HG02759 (cell line): ENCODE data around the gene NTN4.
"Not testable (repeated sequence)": the region's sequence is repeated elsewhere in the genome, so short reads cannot be mapped to it uniquely, and the experiment has no call there.

ENCODE experiments used
- ATAC-seq: cut with Tn5 transposase; IDR thresholded peaks from one replicate; pipeline ENCODE4 v1.9.1; 2021; ENCODE audit warnings: mild to moderate bottlenecking, moderate library complexity; ENCODE audit not compliant: unreplicated experiment

NTN4 gene

GRCh38 chr12:95796982-95797289 lies 6.4 kb upstream of the NTN4 start:
- no peak for ATAC-seq

- ATAC-seq = no peak
Observed at GRCh38 chr12:95796225-95796981, 5.8 kb upstream of the NTN4 start.

GRCh38 chr12:95790917-95791849 lies 619 bp upstream of the NTN4 start:
- ATAC-seq = peak; percentile 24

DNA sequence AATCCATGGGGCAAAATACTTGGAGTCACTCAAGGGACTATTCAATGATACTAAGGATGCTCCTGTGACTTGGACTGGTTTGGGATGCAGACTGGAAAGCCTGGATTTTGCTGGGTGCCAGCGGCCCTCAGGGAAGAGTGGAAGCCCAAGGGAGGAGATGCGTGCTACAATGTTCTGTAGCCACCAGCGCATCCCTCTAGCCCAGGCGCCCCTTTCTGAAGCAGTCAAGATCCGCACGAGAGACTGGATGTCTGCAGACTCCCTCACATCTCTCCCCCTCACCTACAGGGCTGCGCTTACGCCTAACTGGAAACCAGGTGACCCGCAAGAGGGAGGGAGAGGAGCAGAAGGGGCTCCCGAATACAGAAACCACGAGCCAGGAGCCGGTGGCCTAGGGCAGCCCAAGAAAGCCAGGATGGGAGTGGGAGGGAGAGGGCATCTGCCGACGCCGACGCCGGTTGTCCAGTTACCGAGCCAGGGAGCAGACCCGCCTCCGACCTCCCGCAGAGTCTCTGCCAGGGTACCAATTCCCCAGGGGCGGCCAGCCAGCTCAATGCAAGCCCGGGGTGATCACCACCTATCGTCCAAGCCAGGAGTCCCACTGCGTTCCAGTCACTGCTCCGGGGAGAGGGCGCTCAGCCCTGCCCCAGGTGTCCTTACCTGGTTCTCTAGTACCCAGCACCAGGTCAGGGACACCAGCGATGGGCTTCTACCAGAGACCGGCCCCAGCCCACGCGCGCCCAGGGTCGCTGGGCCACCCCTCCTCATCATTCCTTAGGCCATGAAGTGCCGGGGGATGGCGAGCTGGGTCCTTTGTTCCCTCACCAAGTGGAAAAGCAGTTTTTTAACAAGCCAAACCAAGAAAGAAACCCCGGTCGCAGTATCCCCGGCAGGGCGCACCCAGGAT lies 1.2 kb downstream of the NTN4 start:
- no peak for ATAC-seq

DNA sequence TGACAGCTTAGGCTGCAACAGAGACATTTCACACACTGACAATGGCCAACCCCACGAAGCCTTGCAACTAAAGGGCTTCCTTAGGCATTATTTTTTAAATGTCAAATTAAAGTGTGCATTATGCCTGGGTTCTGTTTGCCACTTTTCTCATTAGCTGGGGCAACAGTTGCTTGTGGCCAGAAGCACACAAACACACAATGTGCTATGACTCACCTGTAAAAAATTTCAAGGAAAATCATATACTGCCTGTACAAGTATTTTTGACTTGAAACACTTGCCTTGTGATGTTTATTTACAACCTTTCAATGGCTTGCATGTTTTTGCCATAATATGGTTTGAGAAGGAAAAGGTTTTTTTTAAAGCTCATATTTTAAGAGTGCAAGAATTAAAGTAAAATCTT lies 1.9 kb downstream of the NTN4 start:
- ATAC-seq = no peak

- ATAC-seq = no peak
Observed at GRCh38 chr12:95787274-95787818, 3.2 kb downstream of the NTN4 start.

- ATAC-seq = no peak
Observed at GRCh38 chr12:95784915-95785314, 5.6 kb downstream of the NTN4 start.

- no peak for ATAC-seq
Observed at GRCh38 chr12:95784286-95784685, 6.3 kb downstream of the NTN4 start.

DNA sequence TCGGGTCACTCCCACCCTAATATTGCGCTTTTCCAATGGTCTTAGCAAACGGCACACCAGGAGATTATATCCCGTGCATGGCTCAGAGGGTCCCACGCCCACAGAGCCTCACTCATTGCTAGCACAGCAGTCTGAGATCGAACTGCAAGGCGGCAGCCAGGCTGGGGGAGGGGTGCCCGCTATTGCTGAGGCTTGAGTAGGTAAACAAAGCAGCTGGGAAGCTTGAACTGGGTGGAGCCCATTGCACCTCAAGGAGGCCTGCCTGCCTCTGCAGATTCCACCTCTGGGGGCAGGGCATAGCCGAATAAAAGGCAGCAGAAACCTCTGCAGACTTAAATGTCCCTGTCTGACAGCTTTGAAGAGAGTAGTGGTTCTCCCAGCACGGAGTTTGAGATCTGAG lies 15.1 kb downstream of the NTN4 start:
- ATAC-seq = not testable (repeated sequence)

- ATAC-seq = no peak
Observed at GRCh38 chr12:95774311-95775045, 16.1 kb downstream of the NTN4 start.

DNA sequence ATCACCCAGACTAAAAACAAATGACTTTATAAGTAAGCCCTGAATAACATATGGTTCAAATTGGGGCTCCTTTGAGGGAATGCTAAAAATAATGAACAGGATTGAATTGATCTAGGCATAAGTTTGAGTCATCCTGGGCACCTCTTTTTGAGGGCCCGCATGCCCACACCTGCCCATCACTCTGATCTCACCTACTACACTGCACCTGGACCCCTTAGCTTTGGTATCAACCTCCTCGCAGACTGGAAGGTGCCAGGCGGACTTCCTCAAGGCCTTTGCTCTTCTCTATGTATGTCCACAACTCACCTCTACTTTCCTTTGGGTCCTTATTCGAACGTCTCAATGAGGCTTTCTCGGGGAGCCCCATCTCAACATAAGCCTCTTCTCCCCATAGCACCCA lies 17.2 kb downstream of the NTN4 start:
- no peak for ATAC-seq

GRCh38 chr12:95767703-95768102 lies 22.9 kb downstream of the NTN4 start:
- ATAC-seq = no peak

DNA sequence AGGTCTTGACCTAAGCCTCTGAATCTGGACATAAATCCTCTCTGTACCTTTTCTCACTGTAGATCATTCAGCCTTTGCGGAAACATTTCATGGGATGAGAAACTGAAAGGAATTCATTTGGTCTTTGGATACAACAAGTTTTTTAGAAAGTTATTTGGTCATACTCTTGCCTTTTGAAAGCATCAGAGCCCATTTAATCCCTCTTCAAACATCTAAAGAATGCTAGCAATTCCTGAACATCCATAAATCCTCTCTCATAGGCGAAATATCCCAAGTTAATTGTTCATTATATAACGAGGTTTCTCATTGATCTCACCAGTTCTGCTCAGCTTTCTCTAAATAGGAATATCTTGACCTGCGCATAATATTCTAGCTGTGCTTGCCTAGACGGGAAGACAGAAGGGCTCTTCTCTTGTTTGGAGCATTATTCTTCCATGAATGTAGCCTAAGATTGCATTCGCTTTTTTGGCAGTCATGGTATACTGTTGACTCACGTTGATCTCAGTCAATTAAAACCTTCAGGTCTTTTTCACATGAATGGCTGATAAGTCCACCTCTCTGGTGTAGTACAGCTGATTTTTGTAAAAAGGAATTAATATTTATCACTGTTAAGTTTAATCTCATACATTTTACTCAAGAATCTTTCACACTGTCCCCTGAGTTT lies 24.1 kb downstream of the NTN4 start:
- no peak for ATAC-seq

GRCh38 chr12:95764848-95765247 lies 25.7 kb downstream of the NTN4 start:
- no peak for ATAC-seq

DNA sequence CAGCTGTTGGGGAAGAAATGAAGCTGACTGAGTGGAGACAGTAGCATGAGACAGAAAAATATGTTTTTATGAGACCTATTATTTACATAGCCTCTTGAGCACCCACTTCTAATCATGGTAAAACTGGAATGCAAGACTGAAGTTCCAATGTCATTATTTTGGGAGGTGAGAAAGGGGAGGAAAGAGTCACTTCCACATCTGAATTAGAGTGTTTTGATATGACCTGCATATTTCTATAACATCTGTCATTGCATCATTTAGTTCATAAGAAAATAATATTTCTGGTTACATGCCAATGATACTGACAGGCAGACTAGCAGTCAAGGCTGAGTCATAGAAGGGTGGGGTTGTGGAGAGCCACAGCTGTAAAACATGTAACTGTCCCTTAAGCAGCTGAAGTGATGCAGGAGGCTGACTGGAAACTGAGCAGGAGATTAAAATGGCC lies 26.7 kb downstream of the NTN4 start:
- no peak for ATAC-seq

DNA sequence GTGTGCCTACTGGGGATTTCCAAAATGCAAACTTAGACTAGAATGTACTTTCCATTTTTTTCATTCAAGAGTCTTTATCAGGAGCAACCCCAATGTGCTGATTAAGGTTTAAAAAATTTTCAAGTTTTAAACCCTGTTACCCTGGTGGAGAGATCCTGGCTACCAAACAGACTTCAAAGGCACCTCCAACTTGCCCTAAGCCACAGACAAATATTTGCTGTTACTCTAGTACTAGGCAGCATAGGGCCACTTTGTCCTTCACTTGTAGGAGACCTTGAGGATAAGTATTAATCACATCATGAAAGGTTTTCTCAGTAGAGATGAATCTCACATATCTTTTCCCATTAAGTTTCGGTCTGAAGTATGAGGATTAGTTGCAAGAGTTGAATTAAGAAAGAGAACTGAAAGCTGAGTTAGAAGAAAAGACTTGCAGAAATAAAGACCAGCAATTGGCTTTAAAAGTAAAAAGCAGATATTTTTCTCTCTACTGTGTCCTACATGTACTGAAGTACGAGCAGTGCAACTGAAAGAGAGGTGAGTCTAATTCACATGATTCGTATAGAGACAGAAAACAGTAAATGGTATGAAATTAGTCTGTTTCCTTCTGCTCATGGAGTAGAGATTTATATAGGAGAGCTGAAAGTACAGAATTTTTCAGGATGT lies 28.3 kb downstream of the NTN4 start:
- no peak for ATAC-seq

DNA sequence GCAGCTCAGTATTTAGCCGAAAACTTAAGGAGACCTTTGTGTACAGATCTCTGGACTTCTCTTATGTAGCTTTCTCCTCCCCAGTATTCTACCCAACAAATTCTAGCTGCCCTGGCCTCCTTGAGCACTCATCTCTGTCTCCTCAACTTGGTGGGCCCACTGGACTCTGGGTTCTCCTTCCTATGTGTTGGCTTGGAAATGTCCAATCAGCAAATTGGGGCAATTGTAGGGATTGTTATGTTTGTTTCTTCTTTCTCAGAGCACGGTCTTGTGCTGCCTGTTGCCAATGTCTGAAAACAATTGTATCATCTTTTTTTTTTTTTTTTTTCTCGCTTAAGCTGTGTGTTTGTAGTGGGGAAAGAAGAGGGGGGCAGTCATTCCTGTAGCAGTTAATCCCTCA lies 30.2 kb downstream of the NTN4 start:
- no peak for ATAC-seq

DNA sequence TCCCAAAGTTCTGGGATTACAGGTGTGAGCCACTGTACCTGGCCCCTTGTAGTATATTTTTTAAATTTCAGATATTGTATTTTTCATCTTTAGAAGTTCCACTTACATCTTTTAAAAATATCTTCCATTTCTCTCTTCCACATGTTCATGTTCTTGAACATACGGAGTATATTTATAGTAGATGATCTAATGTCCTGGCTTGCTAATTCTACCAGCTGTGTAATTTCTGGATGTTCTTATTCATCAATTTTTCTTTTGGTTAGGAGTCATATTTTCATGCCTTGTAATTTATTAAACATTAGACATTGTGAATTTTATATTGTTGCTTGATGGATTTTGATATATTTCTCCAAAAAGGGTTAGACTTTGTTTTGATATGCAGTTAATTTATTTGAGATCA lies 30.8 kb downstream of the NTN4 start:
- ATAC-seq = no peak

- ATAC-seq = no peak
Observed at GRCh38 chr12:95759039-95759438, 31.5 kb downstream of the NTN4 start.
